Measurements from ENCODE around the gene CDH4. TPM values are rescaled to one million over a fixed set of nuclear protein-coding genes. Genes with fewer than 3 reads are reported as not detected.

CDH4 gene
- polyA plus RNA-seq, 1 donor (not counting 4 experiments of a cell fraction or from before 2014, with no cell fraction given), result 2.2 TPM

- peaks cover 30% of the 10 kb centered on the region for H4K20me1 ChIP-seq (ENCODE audit: control insufficient read depth, extremely low read depth, insufficient read depth, low read length)
- H3K27me3 ChIP-seq (ENCODE audit: control insufficient read depth, extremely low read depth, insufficient read depth, low read length), result peaks cover 74% of the 10 kb centered on the region
- no peaks in the 10 kb centered on the region for H3K9me1 ChIP-seq (ENCODE audit: control insufficient read depth, extremely low read depth, insufficient read depth, low read length)
- H3K4me3 ChIP-seq (ENCODE audit: control insufficient read depth in 2 of 3, extremely low read depth in 1 of 3, insufficient read depth in 2 of 3, low read depth in 1 of 3, low read length in 3 of 3), result peak overlapping the region in 1 of 3 experiments; percentile 32
- no peaks in the 10 kb centered on the region for H3K36me3 ChIP-seq (ENCODE audit: control insufficient read depth in 2 of 2, extremely low read depth in 1 of 2, insufficient read depth in 2 of 2, low read length in 2 of 2)
- no peak overlapping the region for H3K27ac ChIP-seq (ENCODE audit: control insufficient read depth, insufficient read depth, low read length)
- peak overlapping the region; percentile 66 for H3K4me2 ChIP-seq (ENCODE audit: control insufficient read depth, extremely low read depth, insufficient read depth, low read depth, low read length)
- no peak for FAIRE-seq
- no peak overlapping the region for H3K9ac ChIP-seq (ENCODE audit: control insufficient read depth, extremely low read depth, insufficient read depth, low read length)
- no peak overlapping the region for H2AFZ ChIP-seq (ENCODE audit: control insufficient read depth, low read length)
- dilution Hi-C loops (cut with MboI; ENCODE audit: extremely low pct_ligation_motif_present, low sequenced_read_pairs), result no loop called here
- peak; percentile 23 for TF ChIP-seq EZH2 (IDR thresholded peaks at IDR 0.05; ENCODE audit: low read length)
- TF ChIP-seq, protein P1, sequence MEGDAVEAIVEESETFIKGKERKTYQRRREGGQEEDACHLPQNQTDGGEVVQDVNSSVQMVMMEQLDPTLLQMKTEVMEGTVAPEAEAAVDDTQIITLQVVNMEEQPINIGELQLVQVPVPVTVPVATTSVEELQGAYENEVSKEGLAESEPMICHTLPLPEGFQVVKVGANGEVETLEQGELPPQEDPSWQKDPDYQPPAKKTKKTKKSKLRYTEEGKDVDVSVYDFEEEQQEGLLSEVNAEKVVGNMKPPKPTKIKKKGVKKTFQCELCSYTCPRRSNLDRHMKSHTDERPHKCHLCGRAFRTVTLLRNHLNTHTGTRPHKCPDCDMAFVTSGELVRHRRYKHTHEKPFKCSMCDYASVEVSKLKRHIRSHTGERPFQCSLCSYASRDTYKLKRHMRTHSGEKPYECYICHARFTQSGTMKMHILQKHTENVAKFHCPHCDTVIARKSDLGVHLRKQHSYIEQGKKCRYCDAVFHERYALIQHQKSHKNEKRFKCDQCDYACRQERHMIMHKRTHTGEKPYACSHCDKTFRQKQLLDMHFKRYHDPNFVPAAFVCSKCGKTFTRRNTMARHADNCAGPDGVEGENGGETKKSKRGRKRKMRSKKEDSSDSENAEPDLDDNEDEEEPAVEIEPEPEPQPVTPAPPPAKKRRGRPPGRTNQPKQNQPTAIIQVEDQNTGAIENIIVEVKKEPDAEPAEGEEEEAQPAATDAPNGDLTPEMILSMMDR (optimal IDR thresholded peaks at IDR 0.05 in 1 of 3, IDR thresholded peaks at IDR 0.05 in 1 of 3, conservative IDR thresholded peaks at IDR 0.05 in 1 of 3; ENCODE audit: extremely low read depth in 1 of 3, insufficient read depth in 2 of 3, low read length in 3 of 3), result no peak
- peaks cover 20% of the 10 kb centered on the region for H3K4me1 ChIP-seq (ENCODE audit: control insufficient read depth, extremely low read depth, insufficient read depth, low read length)
- no peaks in the 10 kb centered on the region for H3K9me3 ChIP-seq (ENCODE audit: control insufficient read depth, low read depth, low read length)
- H3K79me2 ChIP-seq (ENCODE audit: control insufficient read depth, insufficient read depth, low read length), result no peaks in the 10 kb centered on the region
- DNase-seq (ENCODE audit: low read depth, low spot score), result no peak
Observed at GRCh38 chr20:61802721-61803311, 550.8 kb downstream of the CDH4 start.

DNA sequence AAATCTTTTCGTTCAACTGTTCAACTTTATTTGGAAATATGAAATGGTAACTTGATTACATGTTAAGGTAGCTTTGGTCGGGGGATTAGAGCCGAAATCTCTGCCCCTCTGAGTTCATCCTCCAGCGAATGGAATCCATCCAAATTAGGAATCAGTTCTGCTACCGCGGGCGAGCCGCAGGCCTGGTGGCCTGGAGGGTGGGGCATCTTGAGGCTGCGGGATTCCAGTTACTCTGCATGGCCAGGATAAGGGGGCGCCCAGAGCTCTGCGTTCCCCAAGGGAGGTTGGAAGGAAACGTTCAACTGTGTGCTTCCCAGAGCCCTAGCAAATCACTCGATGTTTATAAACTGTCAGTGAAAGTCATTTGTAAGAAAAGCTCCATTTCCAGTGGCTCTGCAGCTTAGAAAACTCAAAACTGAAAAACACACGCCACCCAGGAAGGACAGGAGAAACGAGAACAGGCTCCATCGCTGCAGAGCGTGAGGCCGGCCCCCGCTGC, 551.4 kb downstream of the CDH4 start:
- Histone ChIP-seq H3K4me3 (ENCODE audit: control insufficient read depth in 2 of 3, extremely low read depth in 1 of 3, insufficient read depth in 2 of 3, low read depth in 1 of 3, low read length in 3 of 3) (peak overlapping the region in 2 of 3 experiments; percentile 32 to 37), H3K27me3 (ENCODE audit: control insufficient read depth, extremely low read depth, insufficient read depth, low read length) (peaks cover 74% of the 10 kb centered on the region), H3K27ac (ENCODE audit: control insufficient read depth, insufficient read depth, low read length) (no peak overlapping the region), H3K36me3 (ENCODE audit: control insufficient read depth in 2 of 2, extremely low read depth in 1 of 2, insufficient read depth in 2 of 2, low read length in 2 of 2) (no peaks in the 10 kb centered on the region), H3K9me1 (ENCODE audit: control insufficient read depth, extremely low read depth, insufficient read depth, low read length) (no peaks in the 10 kb centered on the region), H3K4me2 (ENCODE audit: control insufficient read depth, extremely low read depth, insufficient read depth, low read depth, low read length) (peak overlapping the region; percentile 66), H3K4me1 (ENCODE audit: control insufficient read depth, extremely low read depth, insufficient read depth, low read length) (peaks cover 20% of the 10 kb centered on the region), H3K79me2 (ENCODE audit: control insufficient read depth, insufficient read depth, low read length) (no peaks in the 10 kb centered on the region), H2AFZ (ENCODE audit: control insufficient read depth, low read length) (peak overlapping the region; percentile 30), H3K9ac (ENCODE audit: control insufficient read depth, extremely low read depth, insufficient read depth, low read length) (peak overlapping the region; percentile 28), H4K20me1 (ENCODE audit: control insufficient read depth, extremely low read depth, insufficient read depth, low read length) (peaks cover 30% of the 10 kb centered on the region), H3K9me3 (ENCODE audit: control insufficient read depth, low read depth, low read length) (no peaks in the 10 kb centered on the region)
- TF ChIP-seq, protein P1 (optimal IDR thresholded peaks at IDR 0.05 in 1 of 3, IDR thresholded peaks at IDR 0.05 in 1 of 3, conservative IDR thresholded peaks at IDR 0.05 in 1 of 3; ENCODE audit: extremely low read depth in 1 of 3, insufficient read depth in 2 of 3, low read length in 3 of 3), result no peak
- TF ChIP-seq EZH2 (IDR thresholded peaks at IDR 0.05; ENCODE audit: low read length), result peak; percentile 11
- FAIRE-seq (no peak), DNase-seq (ENCODE audit: low read depth, low spot score) (no peak)
- dilution Hi-C loops (cut with MboI; ENCODE audit: extremely low pct_ligation_motif_present, low sequenced_read_pairs), result no loop called here

Measured in keratinocyte (primary cell).